ENCODE data around the gene MYCN.
"Not testable (repeated sequence)": the region's sequence is repeated elsewhere in the genome, so short reads cannot be mapped to it uniquely, and the experiment has no call there.

Gene MYCN

GRCh38 chr2:15939854-15940660 is at the start of gene MYCN:
Gene MYCN, plus strand, starts transcription at chr2:15940550. Its CDS starts 1,515 bp downstream, at chr2:15942065.
- DNase-seq (ENCODE audit: low read depth) = no peak

GRCh38 chr2:15890936-15891905 is 49.1 kb upstream of the MYCN start:
- no peak for DNase-seq (ENCODE audit: low read depth)

- DNase-seq (ENCODE audit: low read depth) = no peak
Observed at GRCh38 chr2:15892151-15892880, 48.0 kb upstream of the MYCN start.

GRCh38 chr2:15893085-15893484 is 47.3 kb upstream of the MYCN start:
- no peak for DNase-seq (ENCODE audit: low read depth)

- DNase-seq (ENCODE audit: low read depth) = no peak
Observed at GRCh38 chr2:15893689-15894480, 46.5 kb upstream of the MYCN start.

- no peak for DNase-seq (ENCODE audit: low read depth)
Observed at GRCh38 chr2:15894481-15895144, 45.7 kb upstream of the MYCN start.

- DNase-seq (ENCODE audit: low read depth) = no peak
Observed at GRCh38 chr2:15895615-15896469, 44.5 kb upstream of the MYCN start.

- DNase-seq (ENCODE audit: low read depth) = no peak
Observed at GRCh38 chr2:15896859-15897258, 43.5 kb upstream of the MYCN start.

GRCh38 chr2:15897431-15898098 is 42.8 kb upstream of the MYCN start:
- DNase-seq (ENCODE audit: low read depth) = no peak

GRCh38 chr2:15899327-15899612 is 41.1 kb upstream of the MYCN start:
- DNase-seq (ENCODE audit: low read depth) = no peak

GRCh38 chr2:15899751-15900493 is 40.4 kb upstream of the MYCN start:
- no peak for DNase-seq (ENCODE audit: low read depth)

- DNase-seq (ENCODE audit: low read depth) = no peak
Observed at GRCh38 chr2:15901095-15901807, 39.1 kb upstream of the MYCN start.

- no peak for DNase-seq (ENCODE audit: low read depth)
Observed at GRCh38 chr2:15901808-15902130, 38.6 kb upstream of the MYCN start.

- not testable (repeated sequence) for DNase-seq (ENCODE audit: low read depth)
Observed at GRCh38 chr2:15903910-15904309, 36.4 kb upstream of the MYCN start.

GRCh38 chr2:15905267-15905645 is 35.1 kb upstream of the MYCN start:
- no peak for DNase-seq (ENCODE audit: low read depth)

GRCh38 chr2:15905986-15906491 is 34.3 kb upstream of the MYCN start:
- DNase-seq (ENCODE audit: low read depth) = no peak

- no peak for DNase-seq (ENCODE audit: low read depth)
Observed at GRCh38 chr2:15906778-15907177, 33.6 kb upstream of the MYCN start.
